NB4 (cell line): Measurements from ENCODE around the gene LUZP2.

Experiments
- MYC ChIP-seq: IDR thresholded peaks from 2 replicates; pipeline ENCODE4 v1.6.1; 2011; ENCODE audit warnings: low read depth, low read length
- POLR2A ChIP-seq: IDR thresholded peaks from 2 replicates; pipeline ENCODE4 v1.6.1; 2011; ENCODE audit warnings: mild to moderate bottlenecking; ENCODE audit not compliant: insufficient read length; ENCODE audit errors: extremely low read depth
- TF ChIP-seq, protein P1 (sequence below): IDR thresholded peaks from one replicate; pipeline ENCODE4 v1.5.1; 2012; ENCODE audit warnings: low read depth, low read length
- TF ChIP-seq, protein P2 (sequence below): IDR thresholded peaks from 2 replicates; pipeline ENCODE4 v1.6.1; 2011; ENCODE audit warnings: low read depth, low read length

- TF ChIP-seq, protein P1, sequence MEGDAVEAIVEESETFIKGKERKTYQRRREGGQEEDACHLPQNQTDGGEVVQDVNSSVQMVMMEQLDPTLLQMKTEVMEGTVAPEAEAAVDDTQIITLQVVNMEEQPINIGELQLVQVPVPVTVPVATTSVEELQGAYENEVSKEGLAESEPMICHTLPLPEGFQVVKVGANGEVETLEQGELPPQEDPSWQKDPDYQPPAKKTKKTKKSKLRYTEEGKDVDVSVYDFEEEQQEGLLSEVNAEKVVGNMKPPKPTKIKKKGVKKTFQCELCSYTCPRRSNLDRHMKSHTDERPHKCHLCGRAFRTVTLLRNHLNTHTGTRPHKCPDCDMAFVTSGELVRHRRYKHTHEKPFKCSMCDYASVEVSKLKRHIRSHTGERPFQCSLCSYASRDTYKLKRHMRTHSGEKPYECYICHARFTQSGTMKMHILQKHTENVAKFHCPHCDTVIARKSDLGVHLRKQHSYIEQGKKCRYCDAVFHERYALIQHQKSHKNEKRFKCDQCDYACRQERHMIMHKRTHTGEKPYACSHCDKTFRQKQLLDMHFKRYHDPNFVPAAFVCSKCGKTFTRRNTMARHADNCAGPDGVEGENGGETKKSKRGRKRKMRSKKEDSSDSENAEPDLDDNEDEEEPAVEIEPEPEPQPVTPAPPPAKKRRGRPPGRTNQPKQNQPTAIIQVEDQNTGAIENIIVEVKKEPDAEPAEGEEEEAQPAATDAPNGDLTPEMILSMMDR: no peak
- TF ChIP-seq MYC (no peak), POLR2A (no peak)
- TF ChIP-seq, protein P2, sequence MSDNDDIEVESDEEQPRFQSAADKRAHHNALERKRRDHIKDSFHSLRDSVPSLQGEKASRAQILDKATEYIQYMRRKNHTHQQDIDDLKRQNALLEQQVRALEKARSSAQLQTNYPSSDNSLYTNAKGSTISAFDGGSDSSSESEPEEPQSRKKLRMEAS: no peak
These were observed 468.9 kb downstream of the LUZP2 start for GRCh38 chr11:24965748-24966147.
